H9 (cell line): Measurements from ENCODE around the gene MUC5B. TPM values are rescaled to one million over a fixed set of nuclear protein-coding genes. Genes with fewer than 3 reads are reported as not detected.

Experiments
- DNase-seq: peaks from one replicate; pipeline ENCODE4 v3.0.0-alpha.2; 2017
- H2AFZ ChIP-seq: one replicate; pipeline ENCODE4 v1.6.1; 2013; ENCODE audit warnings: mild to moderate bottlenecking, low read length, control low read depth, moderate library complexity
- H2AK5ac ChIP-seq: 2 replicates; pipeline ENCODE4 v1.6.1; 2013; ENCODE audit warnings: low read length, control low read depth, mixed read lengths; ENCODE audit not compliant: insufficient read length
- H2BK120ac ChIP-seq: one replicate; pipeline ENCODE4 v1.6.1; 2013; ENCODE audit warnings: low read depth, mild to moderate bottlenecking, low read length, control low read depth, inconsistent platforms; ENCODE audit not compliant: poor library complexity, severe bottlenecking
- H2BK12ac ChIP-seq: 2 replicates; pipeline ENCODE4 v1.6.1; 2013; ENCODE audit warnings: low read length, control low read depth, mixed read lengths, low read depth; ENCODE audit not compliant: insufficient read length
- H2BK15ac ChIP-seq: 2 replicates; pipeline ENCODE4 v1.6.1; 2013; ENCODE audit warnings: low read depth, low read length, control low read depth
- H2BK20ac ChIP-seq: one replicate; pipeline ENCODE4 v1.6.1; 2013; ENCODE audit warnings: low read depth, mild to moderate bottlenecking, low read length, control low read depth, inconsistent platforms; ENCODE audit not compliant: poor library complexity, severe bottlenecking
- H2BK5ac ChIP-seq: 2 replicates; pipeline ENCODE4 v1.6.1; 2013; ENCODE audit warnings: low read length, control low read depth, mixed read lengths; ENCODE audit not compliant: insufficient read length
- H3K14ac ChIP-seq: 2 replicates; pipeline ENCODE4 v1.6.1; 2013; ENCODE audit warnings: low read length, control low read depth; ENCODE audit not compliant: insufficient read depth
- H3K18ac ChIP-seq: 2 replicates; pipeline ENCODE4 v1.6.1; 2013; ENCODE audit warnings: low read depth, mild to moderate bottlenecking, mixed read lengths, low read length, control low read depth; ENCODE audit not compliant: insufficient read length
- H3K23ac ChIP-seq: 2 replicates; pipeline ENCODE4 v1.6.1; 2013; ENCODE audit warnings: low read length, control low read depth, mixed read lengths, low read depth; ENCODE audit not compliant: insufficient read length
- H3K23me2 ChIP-seq: 2 replicates; pipeline ENCODE4 v1.6.1; 2013; ENCODE audit warnings: low read depth, mild to moderate bottlenecking, mixed read lengths, low read length, control low read depth; ENCODE audit not compliant: insufficient read length, poor library complexity, severe bottlenecking
- H3K27ac ChIP-seq: 2 replicates; pipeline ENCODE4 v1.5.1; 2013; ENCODE audit warnings: low read length, control low read depth, mixed read lengths, low read depth; ENCODE audit not compliant: insufficient read length
- H3K27me3 ChIP-seq: 2 replicates; pipeline ENCODE4 v1.6.1; 2013; ENCODE audit warnings: low read length, control low read depth, inconsistent platforms; ENCODE audit not compliant: insufficient read depth
- H3K4ac ChIP-seq: 2 replicates; pipeline ENCODE4 v1.6.1; 2013; ENCODE audit warnings: low read depth, mild to moderate bottlenecking, control low read depth, inconsistent platforms, low read length, moderate library complexity
- H3K4me1 ChIP-seq: 2 replicates; pipeline ENCODE4 v1.6.1; 2013; ENCODE audit warnings: low read length, control low read depth, inconsistent platforms; ENCODE audit not compliant: insufficient read depth
- H3K4me2 ChIP-seq: 2 replicates; pipeline ENCODE4 v1.6.1; 2013; ENCODE audit warnings: low read length, control low read depth, mixed read lengths; ENCODE audit not compliant: insufficient read length, insufficient read depth
- H3K56ac ChIP-seq: 2 replicates; pipeline ENCODE4 v1.6.1; 2013; ENCODE audit warnings: low read depth, mild to moderate bottlenecking, mixed read lengths, low read length, control low read depth; ENCODE audit not compliant: insufficient read length
- H3K79me1 ChIP-seq: 2 replicates; pipeline ENCODE4 v1.6.1; 2013; ENCODE audit warnings: low read depth, mild to moderate bottlenecking, moderate library complexity, low read length, control low read depth, inconsistent platforms; ENCODE audit not compliant: insufficient read depth, poor library complexity, severe bottlenecking
- H3K79me2 ChIP-seq: 2 replicates; pipeline ENCODE4 v1.6.1; 2013; ENCODE audit warnings: low read length, control low read depth, inconsistent platforms; ENCODE audit not compliant: insufficient read depth
- H3K9ac ChIP-seq: 2 replicates; pipeline ENCODE4 v1.6.1; 2013; ENCODE audit warnings: low read length, control low read depth, mixed read lengths; ENCODE audit not compliant: insufficient read length; ENCODE audit errors: extremely low read depth
- H3K9me3 ChIP-seq: one replicate; pipeline ENCODE4 v1.6.1; 2013; ENCODE audit warnings: low read depth, low read length, inconsistent platforms; ENCODE audit not compliant: control insufficient read depth
- H3T11ph ChIP-seq: one replicate; pipeline ENCODE4 v1.6.1; 2013; ENCODE audit warnings: mild to moderate bottlenecking, low read length, control low read depth, inconsistent platforms
- H4K20me1 ChIP-seq: one replicate; pipeline ENCODE4 v1.6.1; 2013; ENCODE audit not compliant: control insufficient read depth, insufficient read length, insufficient read depth
- H4K5ac ChIP-seq: 2 replicates; pipeline ENCODE4 v1.6.1; 2013; ENCODE audit warnings: low read depth, mild to moderate bottlenecking, mixed read lengths, low read length, control low read depth; ENCODE audit not compliant: insufficient read length
- H4K8ac ChIP-seq: replicated peaks from 2 replicates; pipeline ENCODE4 v1.6.1; 2013; ENCODE audit warnings: low read length, control low read depth, mixed read lengths, low read depth; ENCODE audit not compliant: insufficient read length
- H4K91ac ChIP-seq: 2 replicates; pipeline ENCODE4 v1.6.1; 2013; ENCODE audit warnings: low read depth, mild to moderate bottlenecking, moderate library complexity, mixed read lengths, low read length, control low read depth; ENCODE audit not compliant: insufficient read length
- H3K27ac Mint-ChIP-seq, 3 experiments: 2 replicates in 2 of 3; 3 replicates in 1 of 3; pipeline ENCODE4 v1.8.0; 2020 to 2021; ENCODE audit warnings: mixed read lengths in 3 of 3, mild to moderate bottlenecking in 1 of 3, moderate library complexity in 1 of 3
- H3K27me3 Mint-ChIP-seq: 2 replicates; pipeline ENCODE4 v1.8.0; 2021; ENCODE audit warnings: low read depth, mild to moderate bottlenecking, moderate library complexity, mixed read lengths
- H3K36me3 Mint-ChIP-seq, 3 experiments: 2 replicates in 2 of 3; 3 replicates in 1 of 3; pipeline ENCODE4 v1.8.0; 2020 to 2021; ENCODE audit warnings: low read depth in 3 of 3, mixed read lengths in 3 of 3; ENCODE audit not compliant: insufficient read depth in 1 of 3
- H3K4me1 Mint-ChIP-seq, 2 experiments: 2 replicates each; pipeline ENCODE4 v1.8.0; 2020; ENCODE audit warnings: mixed read lengths in 2 of 2
- H3K4me3 Mint-ChIP-seq, 2 experiments: 2 replicates in 1 of 2; 3 replicates in 1 of 2; pipeline ENCODE4 v1.8.0; 2020 to 2021; ENCODE audit warnings: mild to moderate bottlenecking in 2 of 2, mixed read lengths in 2 of 2, moderate library complexity in 1 of 2
- H3K9me3 Mint-ChIP-seq, 2 experiments: 2 replicates in 1 of 2; 3 replicates in 1 of 2; pipeline ENCODE4 v1.8.0; 2020; ENCODE audit warnings: mild to moderate bottlenecking in 2 of 2, mixed read lengths in 2 of 2, moderate library complexity in 1 of 2
- WGBS: extraction: QIAGEN DNeasy Blood & Tissue Kit; methylation state at CpG from one replicate; pipeline ENCODE4 v1.1.7; 2013; ENCODE audit warnings: missing lambda C conversion rate, low lambda C conversion rate, mixed read lengths; ENCODE audit not compliant: insufficient read length; ENCODE audit errors: extremely low coverage; 5-methylcytosine and 5-hydroxymethylcytosine counted together
- total RNA-seq: library from RNA; stranded (reverse); gene quantifications from 2 replicates; pipeline ENCODE4 v1.2.1, GENCODE V29; 2021
- TF ChIP-seq, protein P1 (sequence below): fragments of 200-600 bp; sonication (generic); conservative IDR thresholded peaks from 3 replicates; pipeline ENCODE4 v1.8.0; 2021; ENCODE audit warnings: antibody characterized with exemption, mild to moderate bottlenecking

MUC5B gene
- total RNA-seq, 1 experiment from 2014 or later, result not detected

DNA sequence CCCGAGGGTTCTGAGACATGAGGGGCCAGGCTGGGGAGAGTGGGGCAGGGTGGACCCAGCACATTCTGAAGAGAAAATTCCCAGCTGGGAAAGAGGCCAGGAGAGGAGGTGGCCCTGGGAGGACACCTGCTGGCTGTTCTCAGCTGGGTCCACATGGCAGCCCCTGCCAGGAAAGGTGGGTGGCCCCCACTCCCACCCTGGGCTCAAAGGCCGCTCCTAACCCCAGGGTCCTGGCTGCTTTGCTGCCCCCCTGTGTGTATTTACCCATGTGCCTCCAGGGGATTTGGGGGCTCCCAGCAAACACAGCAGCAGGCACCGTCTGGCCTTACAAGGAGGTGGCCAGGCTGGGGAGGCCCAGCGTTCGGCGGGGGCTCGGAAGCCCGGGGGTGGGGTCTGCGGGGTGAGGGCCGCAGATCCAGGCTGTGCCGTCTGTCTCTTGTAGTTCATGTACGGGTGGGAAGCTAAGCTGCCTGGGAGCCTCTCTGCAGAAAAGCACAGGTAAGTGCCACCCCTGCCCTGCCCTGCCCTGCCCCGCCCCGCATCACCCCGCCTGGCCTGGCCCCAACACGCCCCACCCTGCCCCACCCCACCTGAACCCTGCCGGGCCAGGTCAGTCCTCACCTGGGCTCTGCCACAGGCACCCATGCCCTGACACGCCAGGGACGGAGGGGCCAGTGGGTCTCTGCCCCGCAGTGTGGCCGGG lies 10.6 kb downstream of the MUC5B start:
- no peak overlapping the region for H2AK5ac ChIP-seq
- H3K9ac ChIP-seq, result no peak overlapping the region
- DNase-seq, result peak; percentile 18
- no peaks in the 10 kb centered on the region for H3K27me3 ChIP-seq
- H2BK120ac ChIP-seq, result no peak overlapping the region
- Mint-ChIP-seq H3K27ac (no peak overlapping the region), H3K4me1 (no peaks in the 10 kb centered on the region), H3K4me3 (no peak overlapping the region), H3K9me3 (no peaks in the 10 kb centered on the region), H3K36me3 (no peaks in the 10 kb centered on the region), H3K27me3 (no peaks in the 10 kb centered on the region)
- no peaks in the 10 kb centered on the region for H3K4me1 ChIP-seq
- H3T11ph ChIP-seq, result no peak overlapping the region
- H4K91ac ChIP-seq, result no peak overlapping the region
- H3K23me2 ChIP-seq, result no peaks in the 10 kb centered on the region
- no peaks in the 10 kb centered on the region for H3K79me1 ChIP-seq
- H2BK20ac ChIP-seq, result no peak overlapping the region
- H3K56ac ChIP-seq, result no peak overlapping the region
- no peak overlapping the region for H3K14ac ChIP-seq
- H3K4ac ChIP-seq, result no peak overlapping the region
- no peak overlapping the region for H3K4me2 ChIP-seq
- H3K18ac ChIP-seq, result no peak overlapping the region
- H2BK12ac ChIP-seq, result no peak overlapping the region
- no CpG with 5 or more reads among the region's 21 CpGs for WGBS
- TF ChIP-seq, protein P1, sequence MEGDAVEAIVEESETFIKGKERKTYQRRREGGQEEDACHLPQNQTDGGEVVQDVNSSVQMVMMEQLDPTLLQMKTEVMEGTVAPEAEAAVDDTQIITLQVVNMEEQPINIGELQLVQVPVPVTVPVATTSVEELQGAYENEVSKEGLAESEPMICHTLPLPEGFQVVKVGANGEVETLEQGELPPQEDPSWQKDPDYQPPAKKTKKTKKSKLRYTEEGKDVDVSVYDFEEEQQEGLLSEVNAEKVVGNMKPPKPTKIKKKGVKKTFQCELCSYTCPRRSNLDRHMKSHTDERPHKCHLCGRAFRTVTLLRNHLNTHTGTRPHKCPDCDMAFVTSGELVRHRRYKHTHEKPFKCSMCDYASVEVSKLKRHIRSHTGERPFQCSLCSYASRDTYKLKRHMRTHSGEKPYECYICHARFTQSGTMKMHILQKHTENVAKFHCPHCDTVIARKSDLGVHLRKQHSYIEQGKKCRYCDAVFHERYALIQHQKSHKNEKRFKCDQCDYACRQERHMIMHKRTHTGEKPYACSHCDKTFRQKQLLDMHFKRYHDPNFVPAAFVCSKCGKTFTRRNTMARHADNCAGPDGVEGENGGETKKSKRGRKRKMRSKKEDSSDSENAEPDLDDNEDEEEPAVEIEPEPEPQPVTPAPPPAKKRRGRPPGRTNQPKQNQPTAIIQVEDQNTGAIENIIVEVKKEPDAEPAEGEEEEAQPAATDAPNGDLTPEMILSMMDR, result no peak
- no peak overlapping the region for H3K27ac ChIP-seq
- H2BK5ac ChIP-seq, result no peak overlapping the region
- H4K5ac ChIP-seq, result no peak overlapping the region
- H3K9me3 ChIP-seq, result no peaks in the 10 kb centered on the region
- H2BK15ac ChIP-seq, result no peak overlapping the region
- no peaks in the 10 kb centered on the region for H4K20me1 ChIP-seq
- H3K79me2 ChIP-seq, result no peaks in the 10 kb centered on the region
- H4K8ac ChIP-seq, result no peak overlapping the region
- H3K23ac ChIP-seq, result no peak overlapping the region
- H2AFZ ChIP-seq, result no peak overlapping the region
